Mesothelial cell of epicardium (in vitro differentiated cells): ENCODE measurements around the gene PPM1B. TPM values are rescaled to one million over a fixed set of nuclear protein-coding genes. Genes with fewer than 3 reads are reported as not detected.

Experiments
- DNase-seq, 2 experiments: peaks; one replicate each; pipeline ENCODE4 v3.0.0; 2021; ENCODE audit warnings: low spot score in 2 of 2; ENCODE audit not compliant: unreplicated experiment in 2 of 2
- H3K27ac Mint-ChIP-seq: 2 replicates; pipeline ENCODE4 v1.8.0; 2021; ENCODE audit warnings: mixed read lengths
- H3K27me3 Mint-ChIP-seq: 2 replicates; pipeline ENCODE4 v1.8.0; 2021; ENCODE audit warnings: low read depth, mixed read lengths
- H3K36me3 Mint-ChIP-seq: 2 replicates; pipeline ENCODE4 v1.8.0; 2021; ENCODE audit warnings: mixed read lengths
- H3K4me1 Mint-ChIP-seq: 2 replicates; pipeline ENCODE4 v1.8.0; 2021; ENCODE audit warnings: mixed read lengths
- H3K4me3 Mint-ChIP-seq: 2 replicates; pipeline ENCODE4 v1.8.0; 2021; ENCODE audit warnings: mild to moderate bottlenecking, moderate library complexity, mixed read lengths
- H3K9me3 Mint-ChIP-seq: 2 replicates; pipeline ENCODE4 v1.8.0; 2021; ENCODE audit warnings: mixed read lengths
- CTCF ChIP-seq: fragments of 200-600 bp; sonication (generic); IDR thresholded peaks from one replicate; pipeline ENCODE4 v1.5.0; 2021; ENCODE audit warnings: antibody characterized with exemption; ENCODE audit not compliant: unreplicated experiment
- total RNA-seq: library from RNA; stranded (reverse); gene quantifications from 3 replicates; pipeline ENCODE4 v1.2.1, GENCODE V29; 2021

PPM1B gene
- total RNA-seq, 1 donor from 2014 or later: 36.4 TPM

GRCh38 chr2:44271296-44271695, 102.6 kb downstream of the PPM1B start:
- Mint-ChIP-seq H3K4me3 (no peak overlapping the region), H3K27ac (no peak overlapping the region), H3K4me1 (peaks cover 8% of the 10 kb centered on the region), H3K36me3 (no peaks in the 10 kb centered on the region), H3K9me3 (peaks cover 10% of the 10 kb centered on the region), H3K27me3 (no peaks in the 10 kb centered on the region)
- TF ChIP-seq CTCF: no peak
- no peak for DNase-seq

GRCh38 chr2:44273076-44273475, 104.4 kb downstream of the PPM1B start:
- Mint-ChIP-seq H3K4me3 (no peak overlapping the region), H3K9me3 (peaks cover 10% of the 10 kb centered on the region), H3K27ac (no peak overlapping the region), H3K36me3 (no peaks in the 10 kb centered on the region), H3K27me3 (no peaks in the 10 kb centered on the region), H3K4me1 (peaks cover 4% of the 10 kb centered on the region)
- TF ChIP-seq CTCF: no peak
- DNase-seq: no peak

DNA sequence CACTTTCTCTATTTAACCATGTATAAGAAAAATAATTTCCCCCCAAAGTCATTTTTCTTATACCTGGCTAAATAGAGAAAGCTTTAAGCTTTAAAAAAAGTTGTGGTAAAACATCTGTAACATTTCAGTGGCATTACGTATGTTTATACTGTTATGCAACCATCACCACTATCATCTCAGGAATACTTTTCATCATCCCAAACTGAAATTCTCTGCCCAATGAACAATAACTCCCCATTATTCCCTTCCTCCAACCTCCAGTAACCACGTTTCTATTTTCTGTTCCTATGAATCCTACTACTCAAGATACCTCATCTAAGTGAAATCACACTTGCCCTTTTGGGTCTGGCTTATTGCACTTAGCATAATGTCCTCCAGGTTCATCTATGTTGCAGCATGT, 104.9 kb downstream of the PPM1B start:
- no peak for DNase-seq
- no peaks in the 10 kb centered on the region for H3K36me3 Mint-ChIP-seq
- TF ChIP-seq CTCF: no peak
- no peak overlapping the region for H3K27ac Mint-ChIP-seq
- H3K4me1 Mint-ChIP-seq: peaks cover 2% of the 10 kb centered on the region
- no peaks in the 10 kb centered on the region for H3K27me3 Mint-ChIP-seq
- no peak overlapping the region for H3K4me3 Mint-ChIP-seq
- H3K9me3 Mint-ChIP-seq: peaks cover 9% of the 10 kb centered on the region

- peaks cover 2% of the 10 kb centered on the region for H3K4me1 Mint-ChIP-seq
- H3K4me3 Mint-ChIP-seq: no peak overlapping the region
- no peak for DNase-seq
- H3K27ac Mint-ChIP-seq: no peak overlapping the region
- H3K36me3 Mint-ChIP-seq: no peaks in the 10 kb centered on the region
- H3K27me3 Mint-ChIP-seq: no peaks in the 10 kb centered on the region
- H3K9me3 Mint-ChIP-seq: peaks cover under 1% of the 10 kb centered on the region
- no peak for TF ChIP-seq CTCF
Measured at GRCh38 chr2:44275927-44276303, 107.2 kb downstream of the PPM1B start.

- H3K4me3 Mint-ChIP-seq: no peak overlapping the region
- H3K9me3 Mint-ChIP-seq: no peaks in the 10 kb centered on the region
- H3K27me3 Mint-ChIP-seq: no peaks in the 10 kb centered on the region
- H3K36me3 Mint-ChIP-seq: no peaks in the 10 kb centered on the region
- DNase-seq: no peak
- H3K27ac Mint-ChIP-seq: no peak overlapping the region
- TF ChIP-seq CTCF: no peak
- H3K4me1 Mint-ChIP-seq: peaks cover 2% of the 10 kb centered on the region
Measured at GRCh38 chr2:44277541-44277940, 108.9 kb downstream of the PPM1B start.

GRCh38 chr2:44280869-44281268, 112.2 kb downstream of the PPM1B start:
- Mint-ChIP-seq H3K27ac (no peak overlapping the region), H3K4me1 (no peaks in the 10 kb centered on the region), H3K27me3 (no peaks in the 10 kb centered on the region), H3K9me3 (no peaks in the 10 kb centered on the region), H3K36me3 (no peaks in the 10 kb centered on the region), H3K4me3 (no peak overlapping the region)
- no peak for TF ChIP-seq CTCF
- no peak for DNase-seq
